Activated CD4-positive, alpha-beta T cell treated with anti-CD3 and anti-CD28 coated beads, Interleukin-2, amount 10 ng/mL, durations not matched to agents 24 days and 14 days (primary cell): ENCODE measurements around the gene FBXL20. TPM values are rescaled to one million over a fixed set of nuclear protein-coding genes. Genes with fewer than 3 reads are reported as not detected.

Experiments used
- DNase-seq: peaks from one replicate; pipeline ENCODE4 v3.0.0; 2022
- H3K27ac Mint-ChIP-seq: one replicate; pipeline ENCODE4 v1.8.0; 2022; ENCODE audit warnings: mild to moderate bottlenecking, mixed read lengths
- H3K27me3 Mint-ChIP-seq: one replicate; pipeline ENCODE4 v1.8.0; 2022; ENCODE audit warnings: mixed read lengths
- H3K36me3 Mint-ChIP-seq: one replicate; pipeline ENCODE4 v1.8.0; 2022; ENCODE audit warnings: low read depth, mild to moderate bottlenecking, mixed read lengths
- H3K4me1 Mint-ChIP-seq: one replicate; pipeline ENCODE4 v1.8.0; 2021; ENCODE audit warnings: mixed read lengths
- H3K4me3 Mint-ChIP-seq: one replicate; pipeline ENCODE4 v1.8.0; 2022; ENCODE audit warnings: mild to moderate bottlenecking, moderate library complexity, mixed read lengths
- H3K9me3 Mint-ChIP-seq: one replicate; pipeline ENCODE4 v1.8.0; 2021; ENCODE audit warnings: mixed read lengths
- intact Hi-C: fragments of 100-400 bp; cut with micrococcal nuclease; formaldehyde crosslinking; loops from one replicate; pipeline ENCODE4 v1.15.1; 2023
- total RNA-seq: library from RNA; stranded (reverse); gene quantifications from 2 replicates; pipeline ENCODE4 v1.2.3, GENCODE V29; 2022

FBXL20 gene
- total RNA-seq, 1 donor from 2014 or later, result 20.8 TPM

DNA sequence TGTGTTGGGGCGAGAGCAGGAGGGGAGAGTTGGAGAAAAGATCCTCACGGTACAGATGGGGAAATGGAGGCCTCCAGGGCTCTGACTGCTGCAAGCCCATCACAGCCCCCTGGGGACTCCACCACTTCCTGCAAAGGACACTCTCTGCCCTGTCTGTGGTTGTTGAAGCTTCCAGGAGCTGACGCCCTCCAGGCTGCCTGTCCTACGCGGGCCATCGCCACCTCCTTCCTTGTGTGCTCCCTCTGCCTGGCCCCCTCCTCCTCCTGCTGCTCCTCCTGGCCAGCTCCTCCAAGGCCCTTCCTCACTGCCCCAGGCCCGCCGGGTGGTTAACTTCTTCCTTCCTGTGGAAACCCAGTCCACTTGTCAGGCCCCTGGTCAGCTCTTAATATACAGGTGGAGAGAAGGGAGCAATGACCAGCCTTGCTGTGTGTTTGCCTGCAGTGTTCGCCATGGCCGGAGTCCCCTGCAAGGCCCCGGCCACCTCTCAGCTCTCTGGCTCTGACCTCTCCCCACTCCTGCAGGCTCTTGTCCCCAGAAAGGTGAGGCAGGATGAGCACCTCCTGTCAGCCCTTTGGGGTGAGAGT lies 157.3 kb downstream of the FBXL20 start:
- H3K4me1 Mint-ChIP-seq, result peaks cover 11% of the 10 kb centered on the region
- DNase-seq, result no peak
- no peaks in the 10 kb centered on the region for H3K36me3 Mint-ChIP-seq
- H3K9me3 Mint-ChIP-seq, result no peaks in the 10 kb centered on the region
- intact Hi-C loops, result loop anchor here (1.0 to 5.0 kb wide), 2 partner anchors 37 to 262 kb away; no protein-coding TSS in a partner anchor
- H3K27ac Mint-ChIP-seq, result no peak overlapping the region
- no peak overlapping the region for H3K4me3 Mint-ChIP-seq
- no peaks in the 10 kb centered on the region for H3K27me3 Mint-ChIP-seq

DNA sequence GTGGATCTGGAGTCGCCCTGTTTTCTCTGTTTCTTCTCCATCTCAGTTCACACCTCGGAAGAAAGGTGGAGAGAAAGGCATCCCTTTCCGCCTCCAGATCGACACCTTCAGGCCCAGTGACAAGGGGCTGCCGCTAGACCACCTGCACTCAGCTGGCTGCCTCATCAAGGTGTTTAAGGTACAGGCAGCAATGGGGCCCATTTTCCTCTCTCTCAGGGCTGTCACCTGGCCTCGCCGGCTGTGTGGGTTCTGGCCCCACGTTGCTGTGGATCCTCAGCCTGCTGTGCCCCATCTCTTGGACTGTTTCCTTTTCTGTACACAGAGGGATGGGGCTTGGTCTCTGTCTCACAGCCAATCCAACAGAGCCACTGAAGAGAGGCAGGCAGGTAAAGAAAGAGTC lies 158.3 kb downstream of the FBXL20 start:
- H3K4me1 Mint-ChIP-seq, result peaks cover 15% of the 10 kb centered on the region

DNA sequence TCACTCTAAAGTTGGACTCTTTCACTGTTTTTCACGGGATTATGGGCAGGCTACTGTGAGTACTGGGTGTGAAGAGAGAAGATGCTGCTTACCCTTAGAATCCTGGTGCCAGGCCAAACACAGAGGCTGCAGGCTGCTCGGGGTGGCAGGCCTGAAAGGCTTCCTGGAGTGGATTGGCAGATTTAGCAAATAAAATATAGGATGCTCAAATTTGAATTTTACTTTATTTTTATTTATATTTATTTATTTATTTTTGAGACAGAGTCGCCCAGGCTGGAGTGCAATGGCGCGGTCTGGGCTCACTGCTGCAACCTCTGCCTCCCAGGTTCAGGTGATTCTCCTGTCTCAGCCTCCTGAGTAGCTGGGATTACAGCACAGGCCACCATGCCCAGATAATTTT lies 160.8 kb downstream of the FBXL20 start:
- Mint-ChIP-seq H3K9me3 (no peaks in the 10 kb centered on the region), H3K4me1 (peaks cover 15% of the 10 kb centered on the region), H3K36me3 (no peaks in the 10 kb centered on the region), H3K27ac (no peak overlapping the region), H3K27me3 (no peaks in the 10 kb centered on the region), H3K4me3 (no peak overlapping the region)
- no peak for DNase-seq
- intact Hi-C loops, result loop anchor here (5.0 kb wide), 1 partner anchor 258 kb away; no protein-coding TSS in a partner anchor

More for the DNA sequence above, 158.3 kb downstream of the FBXL20 start:
- Mint-ChIP-seq H3K9me3 (no peaks in the 10 kb centered on the region), H3K27ac (no peak overlapping the region), H3K4me3 (no peak overlapping the region), H3K27me3 (no peaks in the 10 kb centered on the region), H3K36me3 (no peaks in the 10 kb centered on the region)
- intact Hi-C loops, result loop anchor here (5.0 kb wide), 1 partner anchor 261 kb away; no protein-coding TSS in a partner anchor
- DNase-seq, result no peak

DNA sequence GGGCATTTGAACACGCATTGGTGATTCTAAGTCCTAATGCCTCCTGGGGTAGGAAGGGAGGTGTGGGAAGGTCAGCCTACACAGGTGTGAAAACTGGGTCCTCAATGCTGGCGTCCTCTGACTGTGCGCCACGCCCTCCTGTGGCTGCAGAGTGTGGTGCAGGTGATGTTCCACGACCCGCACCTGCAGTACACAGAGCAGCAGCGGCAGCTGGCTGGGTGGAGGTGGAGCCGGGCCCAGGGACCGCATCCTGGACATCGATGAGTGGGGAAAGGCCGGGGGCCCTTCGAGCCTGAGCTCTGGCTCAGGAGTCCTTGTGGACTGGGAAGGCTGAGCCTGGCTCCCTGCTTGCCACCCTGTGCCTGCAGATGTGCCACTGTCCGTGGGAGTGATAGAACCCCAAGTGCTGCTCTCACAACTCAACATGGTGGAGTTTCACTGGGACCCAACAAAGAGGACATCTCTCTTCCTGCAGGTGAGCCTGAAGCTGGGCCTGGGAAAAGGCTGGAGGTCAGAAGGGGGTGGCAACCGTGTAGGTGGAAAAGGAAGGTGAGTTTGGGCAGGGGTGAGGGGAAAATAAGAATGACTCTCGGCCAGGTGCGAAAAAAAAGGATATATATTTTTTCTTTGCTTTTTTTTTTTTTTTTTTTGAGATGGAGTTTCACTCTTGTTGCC lies 161.6 kb downstream of the FBXL20 start:
- no peak overlapping the region for H3K4me3 Mint-ChIP-seq
- no peaks in the 10 kb centered on the region for H3K9me3 Mint-ChIP-seq
- H3K27me3 Mint-ChIP-seq, result no peaks in the 10 kb centered on the region
- intact Hi-C loops, result loop anchor here (1.0 to 5.0 kb wide), 2 partner anchors 32 to 257 kb away; no protein-coding TSS in a partner anchor
- no peaks in the 10 kb centered on the region for H3K36me3 Mint-ChIP-seq
- DNase-seq, result peak; percentile 90
- H3K27ac Mint-ChIP-seq, result no peak overlapping the region
- H3K4me1 Mint-ChIP-seq, result peaks cover 17% of the 10 kb centered on the region

DNA sequence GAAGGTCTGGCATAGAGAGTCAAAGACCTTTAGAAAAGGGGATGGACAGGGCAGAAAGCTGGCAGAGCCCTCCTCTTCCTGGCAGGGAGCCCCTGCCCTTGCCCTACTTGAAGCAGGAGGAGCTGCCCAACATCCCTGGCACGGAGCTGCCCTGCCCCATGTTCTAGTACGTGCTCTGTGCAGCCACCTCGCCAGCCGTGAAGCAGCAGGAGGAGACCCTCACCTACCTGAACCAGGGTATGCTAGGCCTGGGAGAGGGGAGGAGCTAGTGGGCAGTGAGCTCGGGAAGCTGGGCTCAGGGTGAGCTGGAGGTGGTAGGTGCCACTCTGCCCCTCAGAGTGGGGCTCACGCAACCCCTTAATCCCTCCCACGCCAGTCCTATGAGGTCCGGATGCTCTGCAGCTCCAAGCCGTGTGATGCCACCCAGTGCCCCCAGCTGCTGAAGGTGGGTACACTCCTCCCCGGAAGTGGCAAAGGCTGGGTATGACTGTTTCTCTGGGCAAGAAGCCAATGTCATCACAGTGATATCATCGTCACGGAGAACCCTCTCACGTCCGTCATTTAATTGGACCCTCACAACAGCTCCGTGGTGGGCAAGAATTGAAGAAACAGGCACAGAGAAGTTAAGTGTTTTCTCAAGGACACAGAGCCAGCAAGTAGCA lies 163.0 kb downstream of the FBXL20 start:
- no peak overlapping the region for H3K4me3 Mint-ChIP-seq
- peak; percentile 74 for DNase-seq
- H3K4me1 Mint-ChIP-seq, result peaks cover 14% of the 10 kb centered on the region
- no peaks in the 10 kb centered on the region for H3K27me3 Mint-ChIP-seq
- no peaks in the 10 kb centered on the region for H3K36me3 Mint-ChIP-seq
- H3K27ac Mint-ChIP-seq, result no peak overlapping the region
- H3K9me3 Mint-ChIP-seq, result no peaks in the 10 kb centered on the region
- intact Hi-C loops, result no loop called here

DNA sequence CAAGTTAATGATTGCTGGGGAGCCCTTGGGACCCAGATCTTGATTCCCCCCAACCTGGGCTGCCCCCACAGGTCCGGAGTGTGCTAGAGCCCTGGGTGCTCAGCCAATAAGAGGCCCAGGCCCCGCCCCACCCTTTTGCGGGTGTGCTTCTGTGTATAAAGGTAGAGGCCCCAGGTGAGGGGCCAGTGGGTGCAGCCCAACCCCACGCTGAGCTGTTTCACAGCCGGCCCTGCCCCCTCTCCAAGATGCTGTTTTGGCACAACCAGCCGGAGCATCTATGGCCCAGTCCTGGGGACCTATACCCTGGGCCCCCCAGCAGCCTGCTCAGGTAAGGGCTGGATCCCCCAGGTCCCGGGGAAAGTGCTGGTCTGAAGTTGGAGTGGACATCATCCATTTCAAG lies 163.8 kb downstream of the FBXL20 start:
- intact Hi-C loops, result no loop called here
- Mint-ChIP-seq H3K27me3 (no peaks in the 10 kb centered on the region), H3K4me3 (no peak overlapping the region), H3K27ac (no peak overlapping the region), H3K4me1 (peaks cover 14% of the 10 kb centered on the region), H3K36me3 (no peaks in the 10 kb centered on the region), H3K9me3 (no peaks in the 10 kb centered on the region)
- no peak for DNase-seq

DNA sequence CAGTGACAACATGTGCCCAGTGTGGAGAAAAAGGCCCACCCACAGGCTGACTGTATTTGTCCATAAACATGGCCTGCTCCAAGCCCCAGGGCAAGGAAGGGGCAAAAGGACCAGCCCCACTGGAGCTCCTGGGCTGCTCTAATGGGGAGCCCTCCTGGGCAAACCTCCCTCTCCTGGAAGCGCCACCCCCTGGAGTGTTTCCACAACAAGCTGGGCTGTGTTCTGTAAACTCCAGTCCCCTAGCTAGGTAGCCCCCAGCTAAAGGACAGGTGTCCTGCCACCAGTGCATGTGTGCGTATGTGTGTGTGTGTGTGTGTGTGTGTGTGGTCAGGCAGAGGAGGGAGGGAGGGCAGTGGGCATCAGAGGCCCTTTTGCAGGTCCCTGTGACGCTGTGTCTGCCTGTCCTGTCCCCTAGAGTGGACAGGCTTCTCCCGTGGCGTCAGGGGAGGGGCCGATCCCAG lies 164.4 kb downstream of the FBXL20 start:
- H3K36me3 Mint-ChIP-seq, result no peaks in the 10 kb centered on the region
- peaks cover 14% of the 10 kb centered on the region for H3K4me1 Mint-ChIP-seq

DNA sequence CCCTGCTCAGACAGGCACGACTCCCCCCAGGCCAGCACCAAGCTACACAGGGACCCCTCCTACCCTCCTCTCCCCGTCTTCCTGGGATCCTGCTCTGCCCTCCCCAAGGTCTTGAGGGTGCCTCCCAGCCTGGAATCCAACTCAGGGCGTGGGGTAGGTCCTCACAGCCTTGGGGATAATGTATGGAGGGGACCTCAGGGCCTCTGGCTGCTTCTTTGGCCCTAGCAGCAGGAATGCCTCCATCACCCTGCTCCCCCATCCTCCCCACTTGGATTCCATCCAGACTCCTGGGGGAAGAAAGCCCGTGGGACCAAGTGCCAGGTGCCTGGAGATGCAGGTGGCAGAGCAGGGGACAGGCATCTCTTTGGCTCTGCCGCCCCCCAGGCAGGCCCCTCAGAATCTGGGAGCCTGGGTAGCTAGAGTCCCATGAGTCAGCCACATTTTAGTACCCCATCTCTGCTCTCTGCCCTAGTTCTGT lies 164.9 kb downstream of the FBXL20 start:
- DNase-seq, result no peak
- H3K4me3 Mint-ChIP-seq, result no peak overlapping the region
- H3K27ac Mint-ChIP-seq, result no peak overlapping the region
- no peaks in the 10 kb centered on the region for H3K9me3 Mint-ChIP-seq
- intact Hi-C loops, result no loop called here
- H3K4me1 Mint-ChIP-seq, result peaks cover 19% of the 10 kb centered on the region
- no peaks in the 10 kb centered on the region for H3K36me3 Mint-ChIP-seq
- peaks cover 8% of the 10 kb centered on the region for H3K27me3 Mint-ChIP-seq

More for the DNA sequence above, 164.4 kb downstream of the FBXL20 start:
- H3K4me3 Mint-ChIP-seq, result no peak overlapping the region
- DNase-seq, result no peak
- no peak overlapping the region for H3K27ac Mint-ChIP-seq
- intact Hi-C loops, result no loop called here
- peaks cover 4% of the 10 kb centered on the region for H3K27me3 Mint-ChIP-seq
- H3K9me3 Mint-ChIP-seq, result no peaks in the 10 kb centered on the region

DNA sequence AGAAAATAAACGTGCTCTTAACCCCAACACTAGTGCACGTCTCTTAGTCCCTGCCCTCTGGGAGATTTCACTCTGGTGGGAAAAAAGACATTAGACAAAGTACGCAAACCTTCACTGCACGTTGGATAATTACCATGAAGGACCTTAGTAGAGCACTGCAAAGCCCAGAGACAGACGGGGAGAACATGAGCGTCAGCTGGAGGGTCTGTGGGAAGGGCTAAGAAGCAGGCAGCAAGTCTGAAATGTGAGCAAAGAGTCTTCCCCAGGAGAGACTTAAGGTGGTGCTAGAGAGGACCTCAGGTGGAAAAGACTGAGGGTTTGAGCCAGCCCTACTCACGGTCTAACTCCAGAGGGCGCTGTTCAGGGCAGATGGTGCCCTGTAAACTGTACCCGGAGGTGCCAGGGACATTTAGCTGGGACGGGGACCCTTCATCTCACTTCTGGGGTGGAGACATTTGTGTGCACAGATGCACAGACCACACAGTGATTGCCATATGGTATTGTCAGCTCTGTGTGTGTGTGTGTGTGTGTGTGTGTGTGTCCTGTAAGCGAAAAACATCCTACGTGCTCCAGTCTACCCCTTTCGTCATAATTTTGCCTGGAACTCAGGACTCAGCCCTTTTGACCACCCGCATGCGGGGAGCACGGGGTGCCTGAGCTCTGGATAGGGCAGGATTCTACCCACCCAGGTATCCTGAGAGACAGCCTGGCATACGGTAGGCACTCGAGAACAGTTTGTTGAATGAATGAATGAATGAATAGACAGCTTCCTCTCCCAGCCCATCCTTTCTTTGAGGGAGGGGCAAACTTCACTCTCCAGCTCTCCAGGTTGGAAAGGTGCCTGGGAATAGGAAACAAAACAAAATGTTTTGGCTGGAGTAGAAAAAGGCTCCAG lies 165.6 kb downstream of the FBXL20 start:
- Mint-ChIP-seq H3K9me3 (no peaks in the 10 kb centered on the region), H3K4me3 (no peak overlapping the region), H3K4me1 (peaks cover 20% of the 10 kb centered on the region), H3K36me3 (no peaks in the 10 kb centered on the region), H3K27ac (no peak overlapping the region), H3K27me3 (peaks cover 10% of the 10 kb centered on the region)
- intact Hi-C loops, result no loop called here
- DNase-seq, result peak; percentile 87

DNA sequence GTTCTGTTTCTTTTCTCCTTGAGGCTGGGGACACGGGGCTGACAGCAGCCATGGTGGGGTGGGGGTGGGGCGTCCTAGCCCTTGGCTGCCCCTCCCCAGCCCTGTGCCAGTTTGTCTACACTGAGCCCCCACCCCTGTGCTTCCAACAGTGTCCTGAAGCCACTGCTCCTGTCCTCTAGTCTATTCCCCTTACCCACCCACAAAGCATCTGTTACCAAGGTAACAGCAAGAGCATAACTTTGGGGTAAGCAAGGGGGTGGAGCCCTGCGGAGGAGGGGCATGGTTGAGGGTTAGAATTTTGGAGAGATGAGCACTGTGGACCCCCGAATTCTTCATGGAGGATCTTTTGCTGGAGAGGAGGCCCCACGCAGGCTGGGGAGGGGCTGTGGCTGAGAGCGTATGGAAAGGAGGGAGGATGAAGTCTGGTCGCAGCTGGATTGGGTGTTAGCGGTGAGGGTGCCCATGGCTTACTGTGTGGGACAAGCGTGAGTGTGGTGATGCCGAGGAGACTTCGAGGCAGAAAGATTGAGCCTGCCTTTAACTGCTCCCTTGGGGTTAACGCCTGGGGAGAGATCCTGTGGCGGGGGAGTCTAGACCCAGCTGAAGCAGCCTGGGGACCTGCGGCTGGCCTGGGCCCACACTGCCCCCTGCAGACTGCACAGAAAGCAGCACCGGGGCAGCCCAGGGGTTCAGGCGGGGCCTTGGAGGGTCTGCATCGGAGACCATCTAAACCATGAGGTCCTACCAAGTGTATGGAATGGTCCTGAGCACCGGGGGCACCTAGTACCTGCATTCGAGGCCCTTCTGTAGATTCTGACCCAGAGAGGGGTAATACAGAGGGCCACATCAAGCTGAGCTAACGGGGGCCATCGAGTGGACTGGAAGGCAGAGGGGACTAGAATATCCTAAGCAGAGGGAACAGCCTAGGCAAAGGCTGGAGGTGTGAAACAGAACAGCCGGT lies 169.6 kb downstream of the FBXL20 start:
- intact Hi-C loops, result loop anchor here (1.0 kb wide), 1 partner anchor 25 kb away; no protein-coding TSS in a partner anchor
- Mint-ChIP-seq H3K4me3 (peak overlapping the region; percentile 43), H3K27ac (no peak overlapping the region)

DNA sequence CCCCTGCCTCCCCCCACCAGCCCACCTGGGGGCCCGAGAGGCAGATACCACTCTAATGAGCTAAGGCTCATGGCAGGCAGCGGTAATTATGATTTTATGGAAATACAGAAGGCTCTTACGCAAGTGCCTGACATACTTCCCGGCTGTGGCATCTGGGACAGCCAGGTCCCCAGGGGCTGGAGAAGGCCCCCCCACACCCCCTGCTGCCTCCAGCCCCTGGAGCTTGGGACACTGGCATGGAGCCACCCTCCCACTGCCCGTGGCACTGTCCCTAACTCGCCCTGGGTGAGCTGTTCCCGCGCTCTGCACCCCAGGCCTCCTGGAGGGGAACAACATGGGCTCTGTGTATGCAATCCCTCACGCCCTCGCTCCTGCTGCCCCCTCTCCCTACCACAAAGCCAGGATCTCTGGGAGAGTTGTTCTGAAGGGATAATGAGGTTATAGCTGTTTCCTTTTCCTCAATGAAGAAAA lies 170.3 kb downstream of the FBXL20 start:
- no peaks in the 10 kb centered on the region for H3K9me3 Mint-ChIP-seq
- DNase-seq, result no peak
- H3K27me3 Mint-ChIP-seq, result peaks cover 36% of the 10 kb centered on the region
- intact Hi-C loops, result no loop called here
- H3K4me3 Mint-ChIP-seq, result no peak overlapping the region
- peaks cover 8% of the 10 kb centered on the region for H3K4me1 Mint-ChIP-seq
- H3K27ac Mint-ChIP-seq, result no peak overlapping the region
- H3K36me3 Mint-ChIP-seq, result no peaks in the 10 kb centered on the region

More for the DNA sequence above, 169.6 kb downstream of the FBXL20 start:
- DNase-seq, result peak; percentile 84
- Mint-ChIP-seq H3K27me3 (peaks cover 31% of the 10 kb centered on the region), H3K4me1 (peaks cover 8% of the 10 kb centered on the region), H3K36me3 (no peaks in the 10 kb centered on the region), H3K9me3 (no peaks in the 10 kb centered on the region)

DNA sequence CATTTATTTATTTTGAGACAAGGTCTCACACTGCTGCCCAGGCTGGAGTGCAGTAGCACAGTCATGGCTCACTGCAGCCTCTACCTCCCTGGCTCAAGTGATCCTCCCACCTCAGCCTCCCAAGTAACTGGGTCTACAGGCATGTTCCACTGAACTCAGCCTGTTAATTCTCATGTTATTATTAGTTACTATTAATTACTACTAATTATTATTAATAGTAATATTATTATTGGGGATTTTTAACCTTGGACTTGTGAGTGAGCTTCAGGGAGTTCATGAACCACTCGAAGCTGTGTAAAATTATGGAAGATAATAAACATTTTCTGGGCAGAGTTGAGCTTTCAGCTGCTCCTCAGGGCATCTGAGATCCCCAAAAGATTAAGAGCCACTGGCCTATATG lies 171.1 kb downstream of the FBXL20 start:
- DNase-seq, result no peak
- Mint-ChIP-seq H3K36me3 (no peaks in the 10 kb centered on the region), H3K4me3 (no peak overlapping the region), H3K27ac (no peak overlapping the region), H3K4me1 (peaks cover 10% of the 10 kb centered on the region), H3K27me3 (peaks cover 40% of the 10 kb centered on the region), H3K9me3 (no peaks in the 10 kb centered on the region)
- intact Hi-C loops, result no loop called here
